GM21515 (cell line): ENCODE measurements around the gene TIMELESS.
A peak's percentile ranks its signal among the peaks of the same experiment; 100 is the strongest.
"Not testable (repeated sequence)": the region's sequence is repeated elsewhere in the genome, so short reads cannot be mapped to it uniquely, and the experiment has no call there.

ENCODE experiments used
- ATAC-seq: cut with Tn5 transposase; IDR thresholded peaks from one replicate; pipeline ENCODE4 v1.9.1; 2021; ENCODE audit not compliant: unreplicated experiment

Gene TIMELESS

GRCh38 chr12:56410768-56411167, 38.5 kb downstream of the TIMELESS start:
- no peak for ATAC-seq

- ATAC-seq: no peak
These were observed 40.3 kb downstream of the TIMELESS start for GRCh38 chr12:56408799-56409417.

- not testable (repeated sequence) for ATAC-seq
These were observed 45.0 kb downstream of the TIMELESS start for GRCh38 chr12:56404227-56404626.

- not testable (repeated sequence) for ATAC-seq
These were observed 47.6 kb downstream of the TIMELESS start for GRCh38 chr12:56401612-56402011.

GRCh38 chr12:56401125-56401524, 48.1 kb downstream of the TIMELESS start:
- ATAC-seq: not testable (repeated sequence)

- not testable (repeated sequence) for ATAC-seq
These were observed 49.8 kb downstream of the TIMELESS start for GRCh38 chr12:56399466-56399865.

GRCh38 chr12:56398324-56398723, 50.9 kb downstream of the TIMELESS start:
- ATAC-seq: no peak

- no peak for ATAC-seq
These were observed 56.9 kb downstream of the TIMELESS start for GRCh38 chr12:56392331-56392730.

- ATAC-seq: no peak
These were observed 57.5 kb downstream of the TIMELESS start for GRCh38 chr12:56391721-56392120.

GRCh38 chr12:56389412-56389811, 59.8 kb downstream of the TIMELESS start:
- no peak for ATAC-seq

GRCh38 chr12:56387152-56387736, 62.0 kb downstream of the TIMELESS start:
- no peak for ATAC-seq

- ATAC-seq: no peak
These were observed 63.4 kb downstream of the TIMELESS start for GRCh38 chr12:56385873-56386272.

GRCh38 chr12:56382611-56383010, 66.6 kb downstream of the TIMELESS start:
- no peak for ATAC-seq

- no peak for ATAC-seq
These were observed 71.3 kb downstream of the TIMELESS start for GRCh38 chr12:56377989-56378316.

- no peak for ATAC-seq
These were observed 71.8 kb downstream of the TIMELESS start for GRCh38 chr12:56377310-56377988.

- peak; percentile 67 for ATAC-seq
These were observed 73.4 kb downstream of the TIMELESS start for GRCh38 chr12:56375598-56376434.

GRCh38 chr12:56374726-56375597, 74.3 kb downstream of the TIMELESS start:
- ATAC-seq: peak; percentile 30

GRCh38 chr12:56373515-56373914, 75.7 kb downstream of the TIMELESS start:
- ATAC-seq: no peak

- ATAC-seq: no peak
These were observed 82.3 kb downstream of the TIMELESS start for GRCh38 chr12:56366948-56367347.
